ENCODE results near the gene PGA3.

The PGA3 gene

DNA sequence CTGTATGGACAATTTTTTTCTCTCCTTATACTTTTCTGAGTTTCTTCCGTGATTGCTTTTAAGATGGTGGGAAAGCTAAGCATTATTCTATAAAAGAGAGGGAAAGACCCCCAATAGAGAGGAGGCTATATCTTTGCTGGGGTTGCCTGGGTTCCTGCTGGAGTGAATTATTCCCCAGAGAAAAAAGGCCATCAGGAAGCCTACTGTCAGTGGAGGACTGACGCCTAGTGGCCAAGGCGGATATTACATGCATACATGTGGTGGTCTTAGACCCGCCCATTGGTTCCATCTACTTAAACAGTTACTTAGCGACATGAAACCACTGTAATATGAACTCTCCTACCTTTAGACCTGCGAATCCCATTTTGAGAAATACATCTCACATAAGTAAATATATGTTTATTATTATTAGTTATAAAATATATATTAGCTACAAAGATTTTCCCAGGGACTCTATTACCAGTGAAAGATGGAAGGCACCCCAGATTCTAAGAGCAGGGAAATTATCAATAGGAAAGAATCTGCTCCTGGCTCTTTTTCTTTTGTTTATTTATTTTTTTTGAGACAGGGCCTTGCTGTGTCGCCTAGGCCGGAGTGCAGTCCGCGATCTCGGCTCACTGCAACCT is 15.7 kb upstream of the PGA3 start:
- H3K27ac ChIP-seq (replicated peaks), result no peak overlapping the region
- no peak overlapping the region for H3K4me3 ChIP-seq (replicated peaks; ENCODE audit: insufficient read depth, low read length)
- H3K27me3 ChIP-seq (ENCODE audit: insufficient read depth, poor library complexity, severe bottlenecking), result no peaks in the 10 kb centered on the region
- no peak for TF ChIP-seq SPI1 (IDR thresholded peaks at IDR 0.05; ENCODE audit: borderline replicate concordance, low read depth)
- TF ChIP-seq CTCF (IDR thresholded peaks at IDR 0.05; ENCODE audit: insufficient read depth, low read length), result peak; percentile 94
- TF ChIP-seq, protein P1, sequence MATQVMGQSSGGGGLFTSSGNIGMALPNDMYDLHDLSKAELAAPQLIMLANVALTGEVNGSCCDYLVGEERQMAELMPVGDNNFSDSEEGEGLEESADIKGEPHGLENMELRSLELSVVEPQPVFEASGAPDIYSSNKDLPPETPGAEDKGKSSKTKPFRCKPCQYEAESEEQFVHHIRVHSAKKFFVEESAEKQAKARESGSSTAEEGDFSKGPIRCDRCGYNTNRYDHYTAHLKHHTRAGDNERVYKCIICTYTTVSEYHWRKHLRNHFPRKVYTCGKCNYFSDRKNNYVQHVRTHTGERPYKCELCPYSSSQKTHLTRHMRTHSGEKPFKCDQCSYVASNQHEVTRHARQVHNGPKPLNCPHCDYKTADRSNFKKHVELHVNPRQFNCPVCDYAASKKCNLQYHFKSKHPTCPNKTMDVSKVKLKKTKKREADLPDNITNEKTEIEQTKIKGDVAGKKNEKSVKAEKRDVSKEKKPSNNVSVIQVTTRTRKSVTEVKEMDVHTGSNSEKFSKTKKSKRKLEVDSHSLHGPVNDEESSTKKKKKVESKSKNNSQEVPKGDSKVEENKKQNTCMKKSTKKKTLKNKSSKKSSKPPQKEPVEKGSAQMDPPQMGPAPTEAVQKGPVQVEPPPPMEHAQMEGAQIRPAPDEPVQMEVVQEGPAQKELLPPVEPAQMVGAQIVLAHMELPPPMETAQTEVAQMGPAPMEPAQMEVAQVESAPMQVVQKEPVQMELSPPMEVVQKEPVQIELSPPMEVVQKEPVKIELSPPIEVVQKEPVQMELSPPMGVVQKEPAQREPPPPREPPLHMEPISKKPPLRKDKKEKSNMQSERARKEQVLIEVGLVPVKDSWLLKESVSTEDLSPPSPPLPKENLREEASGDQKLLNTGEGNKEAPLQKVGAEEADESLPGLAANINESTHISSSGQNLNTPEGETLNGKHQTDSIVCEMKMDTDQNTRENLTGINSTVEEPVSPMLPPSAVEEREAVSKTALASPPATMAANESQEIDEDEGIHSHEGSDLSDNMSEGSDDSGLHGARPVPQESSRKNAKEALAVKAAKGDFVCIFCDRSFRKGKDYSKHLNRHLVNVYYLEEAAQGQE (IDR thresholded peaks at IDR 0.05; ENCODE audit: insufficient replicate concordance, low read depth), result no peak
- no peak for TF ChIP-seq GABPA (IDR thresholded peaks at IDR 0.05; ENCODE audit: low read depth)
- TF ChIP-seq POLR2AphosphoS5 (IDR thresholded peaks at IDR 0.05; ENCODE audit: low read depth), result no peak
- peak; percentile 54 to 66 for DNase-seq (ENCODE audit: low read depth in 1 of 2, low spot score in 1 of 2)

DNA sequence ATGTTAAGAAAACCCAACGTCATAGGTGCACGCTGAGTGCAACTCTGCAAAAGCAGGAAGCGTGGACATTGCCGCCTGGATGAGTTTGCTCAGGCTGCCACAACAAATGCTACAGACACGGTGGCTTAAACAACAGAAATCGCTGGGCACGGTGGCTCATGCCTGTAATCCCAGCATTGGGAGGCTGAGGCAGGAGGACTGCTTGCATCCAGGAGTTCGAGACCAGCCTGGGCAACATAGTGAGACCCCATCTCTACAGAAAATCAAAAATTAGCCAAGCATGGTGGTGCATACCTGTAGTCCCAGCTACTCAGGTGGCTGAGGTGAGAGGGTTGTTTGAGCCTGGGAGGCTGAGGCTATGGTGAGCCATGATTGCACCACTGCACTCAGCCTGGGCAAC is 13.4 kb upstream of the PGA3 start:
- no peak overlapping the region for H3K4me3 ChIP-seq (replicated peaks; ENCODE audit: insufficient read depth, low read length)
- DNase-seq (ENCODE audit: low read depth in 1 of 2, low spot score in 1 of 2), result no peak

GRCh38 chr11:61193596-61193995 is 9.7 kb upstream of the PGA3 start:
- no peak for DNase-seq (ENCODE audit: low read depth in 1 of 2, low spot score in 1 of 2)
- no peak overlapping the region for H3K4me3 ChIP-seq (replicated peaks; ENCODE audit: insufficient read depth, low read length)
- no peaks in the 10 kb centered on the region for H3K27me3 ChIP-seq (ENCODE audit: insufficient read depth, poor library complexity, severe bottlenecking)
- TF ChIP-seq CTCF (IDR thresholded peaks at IDR 0.05; ENCODE audit: insufficient read depth, low read length), result no peak
- no peak for TF ChIP-seq SPI1 (IDR thresholded peaks at IDR 0.05; ENCODE audit: borderline replicate concordance, low read depth)
- TF ChIP-seq, protein P1 (IDR thresholded peaks at IDR 0.05; ENCODE audit: insufficient replicate concordance, low read depth), result no peak
- TF ChIP-seq POLR2AphosphoS5 (IDR thresholded peaks at IDR 0.05; ENCODE audit: low read depth), result no peak
- TF ChIP-seq GABPA (IDR thresholded peaks at IDR 0.05; ENCODE audit: low read depth), result no peak
- H3K27ac ChIP-seq (replicated peaks), result no peak overlapping the region

More for the DNA sequence above, 13.4 kb upstream of the PGA3 start:
- H3K27me3 ChIP-seq (ENCODE audit: insufficient read depth, poor library complexity, severe bottlenecking), result no peaks in the 10 kb centered on the region
- TF ChIP-seq GABPA (IDR thresholded peaks at IDR 0.05; ENCODE audit: low read depth), result no peak
- TF ChIP-seq CTCF (IDR thresholded peaks at IDR 0.05; ENCODE audit: insufficient read depth, low read length), result no peak
- TF ChIP-seq, protein P1 (IDR thresholded peaks at IDR 0.05; ENCODE audit: insufficient replicate concordance, low read depth), result no peak
- TF ChIP-seq POLR2AphosphoS5 (IDR thresholded peaks at IDR 0.05; ENCODE audit: low read depth), result no peak
- TF ChIP-seq SPI1 (IDR thresholded peaks at IDR 0.05; ENCODE audit: borderline replicate concordance, low read depth), result no peak
- no peak overlapping the region for H3K27ac ChIP-seq (replicated peaks)

Measured in HL-60 (cell line).